GM06990 (cell line): Measurements from ENCODE around the gene CEP55.

ENCODE experiments used
- DNase-seq: peaks from one replicate; pipeline ENCODE4 v3.0.0-alpha.2; 2011; ENCODE audit not compliant: insufficient read length; ENCODE audit errors: extremely low read depth
- H3K27me3 ChIP-seq: replicated peaks from 2 replicates; pipeline ENCODE4 v1.6.0; 2011; ENCODE audit warnings: low read length; ENCODE audit not compliant: control insufficient read depth, insufficient read depth
- H3K36me3 ChIP-seq: 2 replicates; pipeline ENCODE4 v1.5.1; 2011; ENCODE audit warnings: low read length; ENCODE audit not compliant: control insufficient read depth, insufficient read depth
- H3K4me3 ChIP-seq: replicated peaks from 2 replicates; pipeline ENCODE4 v1.5.1; 2011; ENCODE audit warnings: low read depth, mild to moderate bottlenecking, control low read depth, low read length
- TF ChIP-seq, protein P1 (sequence below): IDR thresholded peaks from 2 replicates; pipeline ENCODE4 v1.5.1; 2011; ENCODE audit warnings: low read length, control low read depth, mild to moderate bottlenecking, inconsistent platforms; ENCODE audit not compliant: insufficient read depth, poor library complexity, severe bottlenecking

CEP55 gene

DNA sequence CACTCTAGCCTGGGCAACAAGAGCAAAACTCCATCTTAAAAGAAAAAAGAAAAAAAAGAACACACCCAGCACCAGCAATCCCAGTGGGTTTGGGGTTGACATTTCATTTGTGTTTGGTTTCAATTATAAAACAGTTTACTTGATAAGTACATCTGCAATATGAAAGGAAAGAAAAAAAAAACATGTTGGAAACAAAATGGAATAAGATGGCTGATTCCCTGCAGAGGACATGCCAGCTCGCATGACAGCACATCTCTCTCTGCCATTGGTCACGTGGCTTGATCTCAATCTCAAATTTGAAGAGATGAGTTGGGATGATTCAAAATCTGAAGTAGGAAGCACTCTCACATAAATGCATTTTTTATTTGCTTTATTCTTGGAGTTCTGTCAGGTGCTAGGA lies 42.3 kb upstream of the CEP55 start:
- no peak for DNase-seq
- no peaks in the 10 kb centered on the region for H3K36me3 ChIP-seq
- TF ChIP-seq, protein P1, sequence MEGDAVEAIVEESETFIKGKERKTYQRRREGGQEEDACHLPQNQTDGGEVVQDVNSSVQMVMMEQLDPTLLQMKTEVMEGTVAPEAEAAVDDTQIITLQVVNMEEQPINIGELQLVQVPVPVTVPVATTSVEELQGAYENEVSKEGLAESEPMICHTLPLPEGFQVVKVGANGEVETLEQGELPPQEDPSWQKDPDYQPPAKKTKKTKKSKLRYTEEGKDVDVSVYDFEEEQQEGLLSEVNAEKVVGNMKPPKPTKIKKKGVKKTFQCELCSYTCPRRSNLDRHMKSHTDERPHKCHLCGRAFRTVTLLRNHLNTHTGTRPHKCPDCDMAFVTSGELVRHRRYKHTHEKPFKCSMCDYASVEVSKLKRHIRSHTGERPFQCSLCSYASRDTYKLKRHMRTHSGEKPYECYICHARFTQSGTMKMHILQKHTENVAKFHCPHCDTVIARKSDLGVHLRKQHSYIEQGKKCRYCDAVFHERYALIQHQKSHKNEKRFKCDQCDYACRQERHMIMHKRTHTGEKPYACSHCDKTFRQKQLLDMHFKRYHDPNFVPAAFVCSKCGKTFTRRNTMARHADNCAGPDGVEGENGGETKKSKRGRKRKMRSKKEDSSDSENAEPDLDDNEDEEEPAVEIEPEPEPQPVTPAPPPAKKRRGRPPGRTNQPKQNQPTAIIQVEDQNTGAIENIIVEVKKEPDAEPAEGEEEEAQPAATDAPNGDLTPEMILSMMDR: no peak

DNA sequence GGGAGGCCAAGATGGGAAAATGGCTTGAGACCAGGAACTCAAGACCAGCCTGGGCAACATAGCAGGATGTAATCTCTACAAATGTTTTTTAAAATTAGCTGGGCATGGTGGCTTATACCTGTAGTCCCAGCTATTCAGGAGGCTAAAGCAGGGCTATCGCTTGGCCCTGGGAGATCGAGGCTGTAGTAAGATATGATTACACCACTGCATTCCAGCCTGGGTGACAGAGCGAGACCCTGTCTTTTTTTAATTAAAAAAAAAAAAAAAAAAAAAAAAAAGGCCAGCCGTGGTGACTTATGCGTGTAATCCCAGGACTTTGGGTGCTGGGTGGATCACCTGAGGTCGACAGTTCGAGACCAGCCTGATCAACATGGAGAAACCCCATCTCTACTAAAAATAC lies 41.7 kb upstream of the CEP55 start:
- H3K36me3 ChIP-seq: no peaks in the 10 kb centered on the region
- no peak for DNase-seq
- no peaks in the 10 kb centered on the region for H3K27me3 ChIP-seq
- no peak overlapping the region for H3K4me3 ChIP-seq
- TF ChIP-seq, protein P1: no peak

More for the DNA sequence above, 42.3 kb upstream of the CEP55 start:
- H3K27me3 ChIP-seq: no peaks in the 10 kb centered on the region
- H3K4me3 ChIP-seq: no peak overlapping the region

- H3K36me3 ChIP-seq: no peaks in the 10 kb centered on the region
- TF ChIP-seq, protein P1: no peak
These were observed 39.9 kb upstream of the CEP55 start for GRCh38 chr10:93456480-93456879.

DNA sequence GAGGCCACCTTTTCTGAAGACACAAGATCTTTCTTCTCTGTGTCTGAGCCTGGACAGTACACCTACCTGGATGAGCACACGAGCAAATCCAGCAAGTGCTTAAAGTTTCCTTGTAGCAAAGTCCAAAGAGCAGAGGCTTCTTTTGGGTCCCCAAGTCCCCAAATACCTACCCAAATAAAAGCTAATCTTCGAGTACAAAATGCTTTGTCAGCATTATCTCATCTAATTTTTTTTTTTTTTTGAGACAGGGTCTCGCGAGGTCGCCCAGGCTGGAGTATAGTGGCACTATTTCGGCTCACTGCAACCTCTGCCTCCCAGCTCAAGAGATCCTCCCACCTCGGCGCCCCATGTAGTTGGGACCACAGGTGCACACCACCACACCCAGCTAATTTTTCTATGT lies 38.9 kb upstream of the CEP55 start:
- TF ChIP-seq, protein P1: no peak
- no peak for DNase-seq
- Histone ChIP-seq H3K36me3 (no peaks in the 10 kb centered on the region), H3K4me3 (no peak overlapping the region), H3K27me3 (no peaks in the 10 kb centered on the region)

More at GRCh38 chr10:93456480-93456879, 39.9 kb upstream of the CEP55 start:
- H3K4me3 ChIP-seq: no peak overlapping the region
- H3K27me3 ChIP-seq: no peaks in the 10 kb centered on the region
- no peak for DNase-seq

DNA sequence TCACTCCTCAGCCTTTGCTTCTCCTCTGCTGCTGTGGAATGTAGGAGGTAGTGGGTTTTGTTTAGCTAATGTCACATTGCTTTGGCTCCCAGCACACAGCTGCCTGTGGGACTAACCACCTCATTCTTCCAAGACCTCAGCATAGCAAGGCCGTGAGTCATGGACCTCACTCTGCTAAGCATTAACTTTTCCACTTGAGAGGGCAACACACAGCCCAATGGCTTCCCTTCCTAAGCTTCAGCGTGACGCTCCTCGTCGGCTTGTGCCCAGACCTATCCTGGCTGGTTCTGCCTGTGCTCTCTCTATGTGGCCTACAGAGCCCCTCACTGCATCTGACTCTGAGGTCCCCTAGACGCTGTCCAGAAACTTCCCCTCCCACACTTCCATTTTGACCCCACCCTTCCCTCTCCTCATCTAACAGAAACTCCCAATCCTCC lies 37.6 kb upstream of the CEP55 start:
- TF ChIP-seq, protein P1: no peak
- no peaks in the 10 kb centered on the region for H3K36me3 ChIP-seq
- no peaks in the 10 kb centered on the region for H3K27me3 ChIP-seq
- DNase-seq: no peak
- no peak overlapping the region for H3K4me3 ChIP-seq

DNA sequence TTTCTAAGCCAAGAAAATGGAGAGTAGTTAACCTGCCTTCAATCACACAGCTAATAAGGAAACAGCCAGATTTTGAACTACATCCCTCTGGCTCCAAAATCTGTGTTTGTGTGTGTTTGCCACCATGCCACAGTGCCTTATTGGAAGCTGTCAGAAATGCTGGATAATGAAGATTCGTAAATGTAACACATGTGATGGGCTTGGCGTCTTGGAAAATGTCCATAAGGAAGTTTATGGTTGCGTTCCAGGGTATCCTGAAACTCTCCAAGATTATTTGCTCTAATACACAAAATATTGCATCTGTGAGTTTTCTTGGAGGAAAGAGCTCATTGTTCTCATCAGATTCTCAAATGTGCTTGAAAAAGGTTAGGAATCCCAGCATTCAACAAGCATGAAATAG lies 36.9 kb upstream of the CEP55 start:
- TF ChIP-seq, protein P1: no peak
- Histone ChIP-seq H3K4me3 (no peak overlapping the region), H3K36me3 (no peaks in the 10 kb centered on the region), H3K27me3 (no peaks in the 10 kb centered on the region)
- no peak for DNase-seq
